ENCODE data around the gene EVX2.

GRCh38 chr2:176132205-176133171 is 48.7 kb upstream of the EVX2 start:
- no peak for TF ChIP-seq CTCF (conservative IDR thresholded peaks at IDR 0.05; ENCODE audit: low read depth, low read length)
- no peak for TF ChIP-seq POLR2A (IDR thresholded peaks at IDR 0.05; ENCODE audit: low read depth, low read length)
- no peak for TF ChIP-seq MAFK (IDR thresholded peaks at IDR 0.05; ENCODE audit: low read depth, low read length)
- TF ChIP-seq RCOR1 (IDR thresholded peaks at IDR 0.05; ENCODE audit: insufficient replicate concordance, low read length): no peak
- no peak for TF ChIP-seq MAZ (IDR thresholded peaks at IDR 0.05; ENCODE audit: borderline replicate concordance, low read depth, low read length)
- TF ChIP-seq RAD21 (IDR thresholded peaks at IDR 0.05; ENCODE audit: low read length): no peak
- TF ChIP-seq RFX5 (IDR thresholded peaks at IDR 0.05; ENCODE audit: low read depth, low read length): no peak
- TF ChIP-seq BHLHE40 (IDR thresholded peaks at IDR 0.05; ENCODE audit: low read depth, low read length): no peak
- TF ChIP-seq CEBPB (IDR thresholded peaks at IDR 0.05; ENCODE audit: low read depth, low read length): no peak
- TF ChIP-seq, protein P1, sequence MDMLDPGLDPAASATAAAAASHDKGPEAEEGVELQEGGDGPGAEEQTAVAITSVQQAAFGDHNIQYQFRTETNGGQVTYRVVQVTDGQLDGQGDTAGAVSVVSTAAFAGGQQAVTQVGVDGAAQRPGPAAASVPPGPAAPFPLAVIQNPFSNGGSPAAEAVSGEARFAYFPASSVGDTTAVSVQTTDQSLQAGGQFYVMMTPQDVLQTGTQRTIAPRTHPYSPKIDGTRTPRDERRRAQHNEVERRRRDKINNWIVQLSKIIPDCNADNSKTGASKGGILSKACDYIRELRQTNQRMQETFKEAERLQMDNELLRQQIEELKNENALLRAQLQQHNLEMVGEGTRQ (IDR thresholded peaks at IDR 0.05; ENCODE audit: low read depth, low read length): no peak
- no peak for TF ChIP-seq FOS (IDR thresholded peaks at IDR 0.05; ENCODE audit: low read depth, low read length)

Data from IMR-90 (cell line).